ENCODE measurements around the gene SLC2A11. TPM values are rescaled to one million over a fixed set of nuclear protein-coding genes. Genes with fewer than 3 reads are reported as not detected.

SLC2A11 gene
- total and polyA plus RNA-seq, 9 of the 15 experiments (the other 6 are each of a cell fraction or from before 2014, with no cell fraction given), result 0.44 to 2.7 (median 2.1) TPM

- no peak overlapping the region for H3K4me2 ChIP-seq (ENCODE audit: insufficient read depth, low read length)
- H3K79me2 ChIP-seq (ENCODE audit: control insufficient read depth, insufficient read depth, low read length), result no peaks in the 10 kb centered on the region
- in situ Hi-C loops (cut with MboI) (no loop called here), intact Hi-C loops (cut with micrococcal nuclease) (no loop called here)
- no peak for TF ChIP-seq ZBTB43 (CRISPR knock-in tag; IDR thresholded peaks at IDR 0.05)
- TF ChIP-seq HES1 (IDR thresholded peaks at IDR 0.05; ENCODE audit: low read depth), result no peak
- TF ChIP-seq RNF2 (IDR thresholded peaks at IDR 0.05), result no peak
- DNase-seq (ENCODE audit: extremely low read depth in 1 of 4, low spot score in 3 of 4), result no peak
- no peaks in the 10 kb centered on the region for H3K36me3 ChIP-seq (ENCODE audit: control insufficient read depth, insufficient read depth, low read length)
- 84% methylated on average over 4 of the region's 9 CpGs for WGBS (ENCODE audit: insufficient coverage, low coverage, missing lambda C conversion rate)
- no peak overlapping the region for H3K4me3 ChIP-seq
- H2AFZ ChIP-seq (ENCODE audit: low read depth, low read length), result no peak overlapping the region
- peaks cover 8 to 23% of the 10 kb centered on the region in 2 experiments; a peak in 4 of 5 replicates for H3K4me1 ChIP-seq (replicated peaks in 1 of 2; ENCODE audit: control insufficient read depth in 2 of 2, insufficient read depth in 2 of 2, low read length in 2 of 2)
- no peaks in the 10 kb centered on the region for H3K9me1 ChIP-seq (ENCODE audit: control insufficient read depth, insufficient read depth, low read length)
- ATAC-seq, result no peak
- H3K9ac ChIP-seq (ENCODE audit: insufficient read depth in 1 of 2, low read depth in 2 of 2, low read length in 2 of 2), result no peak overlapping the region; a peak in 1 of 4 replicates
- no TSS peak for BruUV-seq (replicated peaks)
- no peaks in the 10 kb centered on the region for H4K20me1 ChIP-seq (replicated peaks; ENCODE audit: control insufficient read depth, insufficient read depth, low read length)
- FAIRE-seq, result no peak
- H3K9me3 ChIP-seq (replicated peaks; ENCODE audit: control insufficient read depth, insufficient read depth, low read depth, low read length), result no peaks in the 10 kb centered on the region
- no peak overlapping the region for H3K27ac ChIP-seq (ENCODE audit: extremely low read depth, low read depth, low read length)
- CTCF ChIA-PET (ENCODE audit: low intra/inter-chr PET ratio), result no interaction called here
- POLR2A ChIA-PET, result no interaction called here
- H3K27me3 ChIP-seq (ENCODE audit: control insufficient read depth in 2 of 2, insufficient read depth in 2 of 2, low read length in 2 of 2), result no peaks in the 10 kb centered on the region
These were observed 26.5 kb downstream of the SLC2A11 start for GRCh38 chr22:23884140-23884539.
